IPS-NIHi11 (cell line): ENCODE data around the gene LCE3B.
"Not testable (repeated sequence)": the region's sequence is repeated elsewhere in the genome, so short reads cannot be mapped to it uniquely, and the experiment has no call there.

Source experiments
- DNase-seq: peaks from one replicate; pipeline ENCODE4 v3.0.0; 2012; ENCODE audit warnings: mixed read lengths, low spot score

LCE3B gene, protein sequence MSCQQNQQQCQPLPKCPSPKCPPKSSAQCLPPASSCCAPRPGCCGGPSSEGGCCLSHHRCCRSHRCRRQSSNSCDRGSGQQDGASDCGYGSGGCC

DNA sequence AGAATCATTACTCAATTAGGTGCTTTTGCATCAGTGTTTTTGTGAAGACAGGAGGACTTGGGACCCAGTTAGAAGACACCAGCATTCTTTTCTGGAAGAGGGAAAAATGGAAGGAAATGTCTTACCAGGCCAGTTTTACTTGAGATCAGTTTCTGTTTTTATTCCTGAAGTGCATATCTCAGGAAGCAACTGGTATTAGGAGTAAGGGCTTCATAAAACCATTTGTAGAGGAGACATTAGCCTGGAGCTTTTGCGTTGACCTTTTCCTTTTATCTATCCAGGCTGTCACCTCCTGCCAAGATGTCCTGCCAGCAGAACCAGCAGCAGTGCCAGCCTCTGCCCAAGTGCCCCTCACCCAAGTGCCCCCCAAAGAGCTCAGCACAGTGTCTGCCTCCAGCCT lies at the start of gene LCE3B:
TSS of gene LCE3B (plus strand) at position 301 of the 400 bp plus-strand sequence. CDS start at position 301, 0 bp downstream.
- DNase-seq, result no peak

DNA sequence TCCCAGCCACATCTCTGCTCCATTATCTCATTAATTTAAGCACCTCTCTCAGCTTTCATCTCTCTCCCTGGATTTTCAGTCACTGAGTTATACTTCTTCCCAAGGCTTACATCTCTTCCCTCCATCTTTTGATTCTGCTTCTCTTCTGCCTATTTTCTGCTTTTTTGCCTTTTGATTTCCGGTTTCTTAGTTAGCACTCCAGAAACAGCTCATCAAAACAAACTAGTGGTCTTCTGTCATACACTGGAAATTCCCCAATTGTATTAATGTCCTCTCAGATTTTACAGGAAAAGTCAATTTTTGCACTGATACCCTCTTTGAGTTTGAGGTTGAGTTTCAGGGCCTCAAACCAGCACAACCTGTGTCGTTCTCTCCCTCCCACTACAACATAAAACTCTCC lies 48.5 kb upstream of the LCE3B start:
- DNase-seq, result no peak

- DNase-seq, result no peak
These were observed 47.9 kb upstream of the LCE3B start for GRCh38 chr1:152565535-152566215.

DNA sequence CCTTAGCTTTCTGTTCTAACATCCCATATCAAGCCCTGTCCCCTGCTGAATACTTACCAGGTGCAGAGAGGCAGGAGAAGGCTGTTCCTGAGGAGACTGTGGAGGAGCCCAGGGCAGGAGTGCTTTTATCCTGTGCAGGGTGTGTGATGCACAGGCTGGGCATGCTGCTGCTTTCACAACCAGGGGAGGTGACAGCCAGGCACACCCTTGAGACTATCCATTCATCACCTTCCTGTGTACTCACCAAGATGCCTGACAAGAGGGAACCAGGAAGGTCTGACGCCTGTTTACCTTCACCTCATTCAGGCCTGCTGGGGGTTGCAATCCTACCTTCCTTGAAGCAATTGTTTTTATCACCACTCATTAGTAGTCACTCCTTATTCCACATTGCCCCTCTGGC lies 46.9 kb upstream of the LCE3B start, which contains the start of gene LCE3E:
TSS of gene LCE3E (minus strand) at position 100 of the 400 bp plus-strand sequence. CDS start 572 bp downstream, outside the sequence.
- DNase-seq, result no peak

DNA sequence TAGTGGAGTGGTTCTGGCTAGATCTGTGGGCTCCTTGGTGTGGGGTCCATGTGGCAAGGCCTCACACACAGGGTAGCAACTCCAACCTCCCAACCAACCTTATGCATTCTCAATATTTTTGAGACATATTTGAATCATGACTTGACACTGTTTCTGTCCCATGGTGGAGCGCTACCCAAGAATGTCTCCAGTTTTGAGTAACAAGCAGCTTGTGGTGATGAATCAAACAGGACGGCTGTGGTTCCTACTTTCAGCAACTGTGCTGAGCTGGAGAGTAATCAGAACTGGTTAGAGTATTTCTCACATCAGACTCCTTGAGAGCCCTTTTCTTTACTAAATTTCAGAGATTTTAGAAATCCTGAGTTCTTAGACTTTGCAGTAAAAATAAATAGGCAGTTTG lies 36.4 kb upstream of the LCE3B start:
- no peak for DNase-seq

DNA sequence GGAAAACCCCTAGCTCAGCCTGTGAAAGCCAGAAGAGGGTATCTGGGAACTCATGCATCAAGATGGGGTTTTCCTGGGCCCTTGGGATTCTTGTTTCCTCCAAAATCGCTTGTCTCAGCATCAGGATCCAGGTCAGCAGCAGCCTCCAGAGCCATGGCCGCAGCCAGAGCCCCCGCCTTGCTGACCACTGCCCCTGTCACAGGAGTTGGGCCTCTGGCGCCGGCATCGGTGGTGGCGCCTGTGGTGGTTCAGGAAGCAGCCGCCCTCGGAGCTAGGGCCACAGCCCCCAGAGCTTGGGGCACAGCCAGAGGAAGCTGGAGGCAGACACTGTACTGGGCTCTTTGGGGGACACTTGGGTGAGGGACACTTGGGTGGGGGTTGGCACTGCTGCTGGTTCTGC lies 34.1 kb upstream of the LCE3B start:
- DNase-seq, result not testable (repeated sequence)

- DNase-seq, result no peak
These were observed 33.2 kb upstream of the LCE3B start, which contains the start of gene LCE3D for GRCh38 chr1:152580433-152580832. TSS of gene LCE3D (minus strand) at chr1:152580516. CDS start at chr1:152579936, 580 bp downstream.

DNA sequence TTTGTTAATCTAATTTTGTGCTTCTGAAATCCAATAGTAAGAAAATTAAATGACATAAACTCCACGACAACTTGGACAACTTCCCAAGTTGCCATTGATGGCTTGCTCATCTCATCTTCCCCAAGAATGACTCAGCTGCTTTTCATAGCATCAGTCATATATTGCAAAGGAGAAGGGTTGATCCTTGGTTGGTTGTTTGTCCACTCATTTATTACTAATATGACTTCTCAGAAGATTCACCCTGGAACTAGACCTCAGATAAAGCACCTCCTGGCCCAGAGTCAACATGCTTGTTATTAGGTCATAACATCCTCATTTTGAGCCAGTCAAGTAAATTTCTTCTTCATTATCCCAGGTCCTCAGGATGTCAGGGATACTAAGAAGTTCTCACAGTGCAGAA lies 31.0 kb upstream of the LCE3B start:
- no peak for DNase-seq

DNA sequence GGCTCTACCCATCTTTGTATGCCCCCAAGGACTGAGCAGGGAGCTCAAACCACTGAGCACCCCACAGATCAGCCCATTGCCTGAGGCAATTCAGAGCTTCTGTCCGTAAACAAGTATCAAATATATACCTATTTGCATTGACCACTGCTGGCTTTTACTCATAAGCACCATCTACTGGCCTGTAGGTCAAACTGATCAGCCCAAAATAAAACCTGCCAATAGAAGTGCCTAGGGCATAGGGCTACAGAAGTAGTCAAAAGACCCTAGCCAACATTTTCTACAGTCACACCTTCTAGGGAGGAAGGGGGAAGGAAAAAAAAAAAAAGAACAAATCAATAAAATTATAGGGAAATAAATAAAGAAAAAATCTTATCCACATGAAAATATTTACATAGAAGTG lies 28.0 kb upstream of the LCE3B start:
- no peak for DNase-seq

- no peak for DNase-seq
These were observed 16.6 kb upstream of the LCE3B start for GRCh38 chr1:152596986-152597385.

- DNase-seq, result no peak
These were observed 13.7 kb upstream of the LCE3B start, which contains the start of gene LCE3C for GRCh38 chr1:152599934-152600333. TSS of gene LCE3C (plus strand) at chr1:152600234. CDS start at chr1:152600732, 498 bp downstream.

- DNase-seq, result no peak
These were observed 8.4 kb downstream of the LCE3B start for GRCh38 chr1:152621993-152622392.

- no peak for DNase-seq
These were observed 9.2 kb downstream of the LCE3B start, which contains the start of gene LCE3A for GRCh38 chr1:152622803-152623202. TSS of gene LCE3A (minus strand) at chr1:152623103. CDS start at chr1:152623103, 0 bp downstream.

GRCh38 chr1:152623203-152623844 lies 9.7 kb downstream of the LCE3B start:
- DNase-seq, result peak; percentile 7

GRCh38 chr1:152626744-152627143 lies 13.1 kb downstream of the LCE3B start:
- DNase-seq, result no peak

DNA sequence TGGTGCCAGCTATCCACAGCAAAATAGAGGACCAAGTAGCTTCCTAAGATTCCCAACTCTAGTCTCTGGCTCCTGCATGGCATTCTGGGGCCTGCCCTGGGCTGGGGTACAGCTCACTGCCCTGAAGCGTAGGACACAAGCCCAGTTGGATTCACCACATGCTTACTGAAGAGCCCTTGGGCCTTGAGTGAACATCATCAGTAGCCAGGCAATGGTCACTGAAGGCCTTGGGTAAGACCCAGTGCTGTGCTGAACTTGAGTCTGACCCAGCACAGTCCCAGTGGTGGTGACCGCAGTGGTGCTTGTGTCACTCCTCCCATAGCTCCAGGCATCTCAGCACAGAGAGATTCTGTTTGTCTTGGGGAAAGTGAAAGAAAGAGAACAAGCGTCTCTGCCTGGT lies 17.0 kb downstream of the LCE3B start:
- no peak for DNase-seq

- DNase-seq, result no peak
These were observed 26.7 kb downstream of the LCE3B start for GRCh38 chr1:152640351-152640750.

GRCh38 chr1:152643945-152644344 lies 30.3 kb downstream of the LCE3B start:
- DNase-seq, result no peak

- DNase-seq, result no peak
These were observed 31.5 kb downstream of the LCE3B start for GRCh38 chr1:152645146-152645545.

DNA sequence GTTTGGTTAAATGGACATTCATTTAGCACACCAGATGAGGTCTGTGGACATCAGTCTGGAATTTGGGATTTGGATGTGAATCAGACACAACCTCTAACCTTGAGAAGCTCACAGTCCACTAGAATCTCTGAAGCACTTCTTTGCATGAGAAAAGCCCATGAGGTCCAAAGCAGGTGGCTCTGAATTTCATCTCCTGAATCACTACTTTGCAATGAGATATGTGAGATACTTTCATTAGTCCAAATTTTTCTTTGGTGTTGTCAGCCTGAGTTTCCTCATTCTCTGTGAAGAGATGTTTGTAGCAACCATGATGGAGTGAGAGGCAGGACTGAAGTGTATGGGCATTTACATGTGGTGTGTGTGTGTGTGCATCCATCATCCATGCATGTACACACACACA lies 33.0 kb downstream of the LCE3B start:
- no peak for DNase-seq

DNA sequence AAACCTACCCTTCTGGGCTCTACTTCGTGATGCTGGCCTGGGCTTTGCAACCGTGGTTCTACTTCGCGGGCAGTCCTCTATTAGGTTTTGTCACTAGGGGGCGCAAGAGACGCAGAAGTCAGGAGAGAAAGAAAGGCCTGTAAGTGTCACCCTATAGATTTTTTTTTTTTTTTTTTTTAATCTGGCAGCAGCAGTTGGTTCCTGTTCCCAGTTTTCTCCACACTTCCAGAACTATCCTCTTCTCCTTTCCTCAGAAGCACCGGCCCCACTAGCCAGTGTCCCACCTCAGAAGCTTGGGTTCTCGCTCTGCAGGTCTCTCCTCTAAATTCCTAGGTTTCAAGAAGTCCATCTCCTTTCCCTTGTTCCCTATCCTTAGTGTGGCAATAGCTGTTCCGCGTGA lies 40.5 kb downstream of the LCE3B start:
- DNase-seq, result peak; percentile 55

GRCh38 chr1:152656459-152656858 lies 42.8 kb downstream of the LCE3B start:
- DNase-seq, result no peak

GRCh38 chr1:152657677-152658076 lies 44.1 kb downstream of the LCE3B start:
- DNase-seq, result no peak
